Mucosa of stomach (tissue), 1 donor: ENCODE measurements around the gene FRRS1L.

ENCODE experiments used
- H3K27me3 ChIP-seq: one replicate; pipeline ENCODE4 v1.7.0; 2013; ENCODE audit warnings: mild to moderate bottlenecking, low read length; ENCODE audit not compliant: control insufficient read depth, insufficient read depth
- H3K36me3 ChIP-seq: one replicate; pipeline ENCODE4 v1.7.0; 2013; ENCODE audit warnings: low read length; ENCODE audit not compliant: control insufficient read depth, insufficient read depth
- H3K4me1 ChIP-seq: one replicate; pipeline ENCODE4 v1.7.0; 2013; ENCODE audit warnings: mild to moderate bottlenecking, low read length; ENCODE audit not compliant: control insufficient read depth, insufficient read depth
- H3K4me3 ChIP-seq: one replicate; pipeline ENCODE4 v1.7.0; 2013; ENCODE audit warnings: low read length
- H3K9ac ChIP-seq: one replicate; pipeline ENCODE4 v1.7.0; 2013; ENCODE audit warnings: mild to moderate bottlenecking, low read length, moderate library complexity
- H3K9me3 ChIP-seq: one replicate; pipeline ENCODE4 v1.7.0; 2013; ENCODE audit warnings: mild to moderate bottlenecking, low read length, moderate library complexity; ENCODE audit not compliant: control insufficient read depth
- donor health status: Pancreatic carcinoma.

Gene FRRS1L

GRCh38 chr9:109166771-109167601 lies at the start of gene FRRS1L:
TSS of gene FRRS1L (minus strand) at chr9:109167249. CDS start at chr9:109167138, 111 bp downstream.
- no peaks in the 10 kb centered on the region for H3K36me3 ChIP-seq
- H3K9me3 ChIP-seq, result no peaks in the 10 kb centered on the region
- peaks cover 26% of the 10 kb centered on the region for H3K27me3 ChIP-seq
- no peak within 1 kb of the TSS for H3K4me3 ChIP-seq
- H3K4me1 ChIP-seq, result no peaks in the 10 kb centered on the region
- peak within 1 kb of the TSS; percentile 7 for H3K9ac ChIP-seq

- H3K27me3 ChIP-seq, result peaks cover 3% of the 10 kb centered on the region
- no peaks in the 10 kb centered on the region for H3K9me3 ChIP-seq
- no peaks in the 10 kb centered on the region for H3K36me3 ChIP-seq
- no peak overlapping the region for H3K9ac ChIP-seq
- no peak overlapping the region for H3K4me3 ChIP-seq
- no peaks in the 10 kb centered on the region for H3K4me1 ChIP-seq
These were observed 47.4 kb upstream of the FRRS1L start for GRCh38 chr9:109214414-109214813.

- no peaks in the 10 kb centered on the region for H3K36me3 ChIP-seq
- no peaks in the 10 kb centered on the region for H3K9me3 ChIP-seq
- H3K4me3 ChIP-seq, result no peak overlapping the region
- no peaks in the 10 kb centered on the region for H3K4me1 ChIP-seq
- H3K27me3 ChIP-seq, result peaks cover 3% of the 10 kb centered on the region
- H3K9ac ChIP-seq, result no peak overlapping the region
These were observed 46.5 kb upstream of the FRRS1L start for GRCh38 chr9:109213285-109214121.

- Histone ChIP-seq H3K9me3 (no peaks in the 10 kb centered on the region), H3K4me1 (no peaks in the 10 kb centered on the region), H3K9ac (no peak overlapping the region), H3K36me3 (no peaks in the 10 kb centered on the region), H3K27me3 (peaks cover 3% of the 10 kb centered on the region), H3K4me3 (no peak overlapping the region)
These were observed 45.7 kb upstream of the FRRS1L start for GRCh38 chr9:109212768-109213167.

GRCh38 chr9:109206670-109207069 lies 39.6 kb upstream of the FRRS1L start:
- Histone ChIP-seq H3K36me3 (no peaks in the 10 kb centered on the region), H3K4me3 (no peak overlapping the region), H3K9me3 (no peaks in the 10 kb centered on the region), H3K4me1 (no peaks in the 10 kb centered on the region), H3K9ac (no peak overlapping the region), H3K27me3 (no peaks in the 10 kb centered on the region)

GRCh38 chr9:109205526-109205925 lies 38.5 kb upstream of the FRRS1L start:
- Histone ChIP-seq H3K9ac (no peak overlapping the region), H3K27me3 (no peaks in the 10 kb centered on the region), H3K4me3 (no peak overlapping the region), H3K36me3 (no peaks in the 10 kb centered on the region), H3K4me1 (no peaks in the 10 kb centered on the region), H3K9me3 (no peaks in the 10 kb centered on the region)

GRCh38 chr9:109203761-109204360 lies 36.8 kb upstream of the FRRS1L start:
- Histone ChIP-seq H3K27me3 (no peaks in the 10 kb centered on the region), H3K36me3 (no peaks in the 10 kb centered on the region), H3K4me3 (no peak overlapping the region), H3K4me1 (no peaks in the 10 kb centered on the region), H3K9ac (no peak overlapping the region), H3K9me3 (no peaks in the 10 kb centered on the region)

GRCh38 chr9:109199676-109200075 lies 32.6 kb upstream of the FRRS1L start:
- Histone ChIP-seq H3K27me3 (no peaks in the 10 kb centered on the region), H3K9me3 (no peaks in the 10 kb centered on the region), H3K4me3 (no peak overlapping the region), H3K36me3 (no peaks in the 10 kb centered on the region), H3K9ac (no peak overlapping the region), H3K4me1 (no peaks in the 10 kb centered on the region)

GRCh38 chr9:109198736-109199382 lies 31.8 kb upstream of the FRRS1L start:
- no peak overlapping the region for H3K4me3 ChIP-seq
- no peaks in the 10 kb centered on the region for H3K27me3 ChIP-seq
- no peaks in the 10 kb centered on the region for H3K9me3 ChIP-seq
- no peak overlapping the region for H3K9ac ChIP-seq
- no peaks in the 10 kb centered on the region for H3K36me3 ChIP-seq
- H3K4me1 ChIP-seq, result no peaks in the 10 kb centered on the region

GRCh38 chr9:109193974-109194556 lies 27.0 kb upstream of the FRRS1L start:
- H3K9ac ChIP-seq, result no peak overlapping the region
- H3K27me3 ChIP-seq, result no peaks in the 10 kb centered on the region
- H3K4me3 ChIP-seq, result no peak overlapping the region
- no peaks in the 10 kb centered on the region for H3K36me3 ChIP-seq
- H3K9me3 ChIP-seq, result no peaks in the 10 kb centered on the region
- no peaks in the 10 kb centered on the region for H3K4me1 ChIP-seq

- H3K9ac ChIP-seq, result no peak overlapping the region
- H3K4me3 ChIP-seq, result no peak overlapping the region
- H3K9me3 ChIP-seq, result no peaks in the 10 kb centered on the region
- no peaks in the 10 kb centered on the region for H3K27me3 ChIP-seq
- H3K4me1 ChIP-seq, result no peaks in the 10 kb centered on the region
- H3K36me3 ChIP-seq, result no peaks in the 10 kb centered on the region
These were observed 25.8 kb upstream of the FRRS1L start for GRCh38 chr9:109192732-109193361.
